ENCODE results near the gene IL17F. TPM values are rescaled to one million over a fixed set of nuclear protein-coding genes. Genes with fewer than 3 reads are reported as not detected.

Gene IL17F
- polyA plus RNA-seq, 1 of the 3 experiments (the other 2 are of a cell fraction), result not detected

DNA sequence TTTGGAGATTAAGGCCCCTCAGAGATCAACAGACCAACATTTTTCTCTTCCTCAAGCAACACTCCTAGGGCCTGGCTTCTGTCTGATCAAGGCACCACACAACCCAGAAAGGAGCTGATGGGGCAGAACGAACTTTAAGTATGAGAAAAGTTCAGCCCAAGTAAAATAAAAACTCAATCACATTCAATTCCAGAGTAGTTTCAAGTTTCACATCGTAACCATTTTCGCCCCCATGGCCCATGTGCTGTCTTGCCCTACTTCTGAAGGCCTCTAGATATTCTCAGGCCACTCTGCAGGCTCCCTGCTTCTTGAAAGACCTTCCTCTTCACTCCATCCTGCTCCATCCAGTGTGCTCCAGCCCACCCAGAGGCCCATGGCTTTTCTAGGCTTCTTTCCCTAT, 53.9 kb downstream of the IL17F start:
- no peak overlapping the region for H2AFZ ChIP-seq (ENCODE audit: low read depth)
- H3K4me3 ChIP-seq (ENCODE audit: low read depth in 2 of 2, low read length in 1 of 2), result no peak overlapping the region
- H3K4me2 ChIP-seq, result no peak overlapping the region
- H3K27me3 ChIP-seq (ENCODE audit: insufficient read depth), result no peaks in the 10 kb centered on the region
- ChIA-PET POLR2A (no interaction called here), CTCF (no interaction called here)
- H3K79me2 ChIP-seq (ENCODE audit: insufficient read depth), result no peaks in the 10 kb centered on the region
- no peak overlapping the region for H3K27ac ChIP-seq (ENCODE audit: low read depth in 2 of 2, low read length in 1 of 2)
- no peaks in the 10 kb centered on the region for H3K36me3 ChIP-seq (replicated peaks in 1 of 2; ENCODE audit: control insufficient read depth in 1 of 2, insufficient read depth in 2 of 2, low read length in 1 of 2)
- no peak for TF ChIP-seq GABPA (IDR thresholded peaks at IDR 0.05; ENCODE audit: low read depth)
- TF ChIP-seq NFIC (IDR thresholded peaks at IDR 0.05; ENCODE audit: borderline replicate concordance), result no peak
- no peaks in the 10 kb centered on the region for H4K20me1 ChIP-seq (ENCODE audit: insufficient read depth)
- no peaks in the 10 kb centered on the region for H3F3A ChIP-seq (replicated peaks; ENCODE audit: insufficient read depth)
- no peak for DNase-seq
- H3K4me1 ChIP-seq (ENCODE audit: control insufficient read depth in 1 of 2, insufficient read depth in 2 of 2, low read depth in 1 of 2, low read length in 1 of 2), result no peaks in the 10 kb centered on the region
- no peak overlapping the region for H3K9ac ChIP-seq
- H3K9me3 ChIP-seq, result no peaks in the 10 kb centered on the region
- WGBS (ENCODE audit: low lambda C conversion rate), result 2% methylated on average over 3 of the region's 3 CpGs
- H3K9me2 ChIP-seq, result no peaks in the 10 kb centered on the region

DNA sequence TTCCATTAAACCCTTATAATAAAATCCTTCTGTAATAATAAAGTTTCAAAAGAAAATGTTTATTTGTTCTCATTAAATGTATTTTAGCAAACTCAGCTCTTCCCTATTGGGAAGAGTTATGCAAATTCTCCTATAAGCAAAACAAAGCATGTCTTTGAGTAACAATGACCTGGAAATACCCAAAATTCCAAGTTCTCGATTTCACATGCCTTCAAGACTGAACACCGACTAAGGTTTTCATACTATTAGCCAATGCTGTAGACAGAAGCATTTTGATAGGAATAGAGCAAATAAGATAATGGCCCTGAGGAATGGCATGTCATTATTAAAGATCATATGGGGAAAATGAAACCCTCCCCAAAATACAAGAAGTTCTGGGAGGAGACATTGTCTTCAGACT, 54.3 kb downstream of the IL17F start:
- H3K9me3 ChIP-seq, result no peaks in the 10 kb centered on the region
- no peaks in the 10 kb centered on the region for H4K20me1 ChIP-seq (ENCODE audit: insufficient read depth)
- H3K4me1 ChIP-seq (ENCODE audit: control insufficient read depth in 1 of 2, insufficient read depth in 2 of 2, low read depth in 1 of 2, low read length in 1 of 2), result no peaks in the 10 kb centered on the region
- H2AFZ ChIP-seq (ENCODE audit: low read depth), result no peak overlapping the region
- no peaks in the 10 kb centered on the region for H3K79me2 ChIP-seq (ENCODE audit: insufficient read depth)
- no peak overlapping the region for H3K27ac ChIP-seq (ENCODE audit: low read depth in 2 of 2, low read length in 1 of 2)
- H3K9ac ChIP-seq, result no peak overlapping the region
- no peaks in the 10 kb centered on the region for H3F3A ChIP-seq (replicated peaks; ENCODE audit: insufficient read depth)
- no peaks in the 10 kb centered on the region for H3K36me3 ChIP-seq (replicated peaks in 1 of 2; ENCODE audit: control insufficient read depth in 1 of 2, insufficient read depth in 2 of 2, low read length in 1 of 2)
- CTCF ChIA-PET, result no interaction called here
- no peaks in the 10 kb centered on the region for H3K9me2 ChIP-seq
- H3K4me2 ChIP-seq, result no peak overlapping the region
- no peak for DNase-seq
- 36% methylated on average over 2 of the region's 2 CpGs for WGBS (ENCODE audit: low lambda C conversion rate)
- POLR2A ChIA-PET, result no interaction called here
- H3K27me3 ChIP-seq (ENCODE audit: insufficient read depth), result no peaks in the 10 kb centered on the region
- TF ChIP-seq POLR2AphosphoS5 (IDR thresholded peaks at IDR 0.05; ENCODE audit: low read depth, low read length) (no peak), TEAD4 (IDR thresholded peaks at IDR 0.05; ENCODE audit: borderline replicate concordance, insufficient read depth) (no peak), MXI1 (IDR thresholded peaks at IDR 0.05; ENCODE audit: low read depth, low read length) (no peak), RFX5 (IDR thresholded peaks at IDR 0.05; ENCODE audit: low read length) (no peak), SIN3A (IDR thresholded peaks at IDR 0.05; ENCODE audit: borderline replicate concordance, low read depth, low read length) (no peak), TCF12 (IDR thresholded peaks at IDR 0.05) (no peak), RAD21 (IDR thresholded peaks at IDR 0.05; ENCODE audit: low read length) (no peak), YY1 (IDR thresholded peaks at IDR 0.05; ENCODE audit: low read depth) (no peak), FOXJ3 (CRISPR knock-in tag; IDR thresholded peaks at IDR 0.05) (no peak), NRF1 (IDR thresholded peaks at IDR 0.05; ENCODE audit: low read depth, low read length) (no peak), EZH2phosphoT487 (IDR thresholded peaks at IDR 0.05; ENCODE audit: borderline replicate concordance, low read depth) (no peak)
- TF ChIP-seq, protein P1, sequence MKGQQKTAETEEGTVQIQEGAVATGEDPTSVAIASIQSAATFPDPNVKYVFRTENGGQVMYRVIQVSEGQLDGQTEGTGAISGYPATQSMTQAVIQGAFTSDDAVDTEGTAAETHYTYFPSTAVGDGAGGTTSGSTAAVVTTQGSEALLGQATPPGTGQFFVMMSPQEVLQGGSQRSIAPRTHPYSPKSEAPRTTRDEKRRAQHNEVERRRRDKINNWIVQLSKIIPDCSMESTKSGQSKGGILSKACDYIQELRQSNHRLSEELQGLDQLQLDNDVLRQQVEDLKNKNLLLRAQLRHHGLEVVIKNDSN (IDR thresholded peaks at IDR 0.05; ENCODE audit: borderline replicate concordance, low read depth), result no peak
- TF ChIP-seq, protein P2, sequence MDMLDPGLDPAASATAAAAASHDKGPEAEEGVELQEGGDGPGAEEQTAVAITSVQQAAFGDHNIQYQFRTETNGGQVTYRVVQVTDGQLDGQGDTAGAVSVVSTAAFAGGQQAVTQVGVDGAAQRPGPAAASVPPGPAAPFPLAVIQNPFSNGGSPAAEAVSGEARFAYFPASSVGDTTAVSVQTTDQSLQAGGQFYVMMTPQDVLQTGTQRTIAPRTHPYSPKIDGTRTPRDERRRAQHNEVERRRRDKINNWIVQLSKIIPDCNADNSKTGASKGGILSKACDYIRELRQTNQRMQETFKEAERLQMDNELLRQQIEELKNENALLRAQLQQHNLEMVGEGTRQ (IDR thresholded peaks at IDR 0.05; ENCODE audit: borderline replicate concordance, low read depth, low read length), result no peak
- TF ChIP-seq, protein P3, sequence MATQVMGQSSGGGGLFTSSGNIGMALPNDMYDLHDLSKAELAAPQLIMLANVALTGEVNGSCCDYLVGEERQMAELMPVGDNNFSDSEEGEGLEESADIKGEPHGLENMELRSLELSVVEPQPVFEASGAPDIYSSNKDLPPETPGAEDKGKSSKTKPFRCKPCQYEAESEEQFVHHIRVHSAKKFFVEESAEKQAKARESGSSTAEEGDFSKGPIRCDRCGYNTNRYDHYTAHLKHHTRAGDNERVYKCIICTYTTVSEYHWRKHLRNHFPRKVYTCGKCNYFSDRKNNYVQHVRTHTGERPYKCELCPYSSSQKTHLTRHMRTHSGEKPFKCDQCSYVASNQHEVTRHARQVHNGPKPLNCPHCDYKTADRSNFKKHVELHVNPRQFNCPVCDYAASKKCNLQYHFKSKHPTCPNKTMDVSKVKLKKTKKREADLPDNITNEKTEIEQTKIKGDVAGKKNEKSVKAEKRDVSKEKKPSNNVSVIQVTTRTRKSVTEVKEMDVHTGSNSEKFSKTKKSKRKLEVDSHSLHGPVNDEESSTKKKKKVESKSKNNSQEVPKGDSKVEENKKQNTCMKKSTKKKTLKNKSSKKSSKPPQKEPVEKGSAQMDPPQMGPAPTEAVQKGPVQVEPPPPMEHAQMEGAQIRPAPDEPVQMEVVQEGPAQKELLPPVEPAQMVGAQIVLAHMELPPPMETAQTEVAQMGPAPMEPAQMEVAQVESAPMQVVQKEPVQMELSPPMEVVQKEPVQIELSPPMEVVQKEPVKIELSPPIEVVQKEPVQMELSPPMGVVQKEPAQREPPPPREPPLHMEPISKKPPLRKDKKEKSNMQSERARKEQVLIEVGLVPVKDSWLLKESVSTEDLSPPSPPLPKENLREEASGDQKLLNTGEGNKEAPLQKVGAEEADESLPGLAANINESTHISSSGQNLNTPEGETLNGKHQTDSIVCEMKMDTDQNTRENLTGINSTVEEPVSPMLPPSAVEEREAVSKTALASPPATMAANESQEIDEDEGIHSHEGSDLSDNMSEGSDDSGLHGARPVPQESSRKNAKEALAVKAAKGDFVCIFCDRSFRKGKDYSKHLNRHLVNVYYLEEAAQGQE (IDR thresholded peaks at IDR 0.05; ENCODE audit: low read depth, low read length), result no peak
- TF ChIP-seq, protein P4, sequence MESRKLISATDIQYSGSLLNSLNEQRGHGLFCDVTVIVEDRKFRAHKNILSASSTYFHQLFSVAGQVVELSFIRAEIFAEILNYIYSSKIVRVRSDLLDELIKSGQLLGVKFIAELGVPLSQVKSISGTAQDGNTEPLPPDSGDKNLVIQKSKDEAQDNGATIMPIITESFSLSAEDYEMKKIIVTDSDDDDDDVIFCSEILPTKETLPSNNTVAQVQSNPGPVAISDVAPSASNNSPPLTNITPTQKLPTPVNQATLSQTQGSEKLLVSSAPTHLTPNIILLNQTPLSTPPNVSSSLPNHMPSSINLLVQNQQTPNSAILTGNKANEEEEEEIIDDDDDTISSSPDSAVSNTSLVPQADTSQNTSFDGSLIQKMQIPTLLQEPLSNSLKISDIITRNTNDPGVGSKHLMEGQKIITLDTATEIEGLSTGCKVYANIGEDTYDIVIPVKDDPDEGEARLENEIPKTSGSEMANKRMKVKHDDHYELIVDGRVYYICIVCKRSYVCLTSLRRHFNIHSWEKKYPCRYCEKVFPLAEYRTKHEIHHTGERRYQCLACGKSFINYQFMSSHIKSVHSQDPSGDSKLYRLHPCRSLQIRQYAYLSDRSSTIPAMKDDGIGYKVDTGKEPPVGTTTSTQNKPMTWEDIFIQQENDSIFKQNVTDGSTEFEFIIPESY (IDR thresholded peaks at IDR 0.05; ENCODE audit: borderline replicate concordance, low read depth), result no peak
- TF ChIP-seq, protein P5, sequence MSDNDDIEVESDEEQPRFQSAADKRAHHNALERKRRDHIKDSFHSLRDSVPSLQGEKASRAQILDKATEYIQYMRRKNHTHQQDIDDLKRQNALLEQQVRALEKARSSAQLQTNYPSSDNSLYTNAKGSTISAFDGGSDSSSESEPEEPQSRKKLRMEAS (IDR thresholded peaks at IDR 0.05; ENCODE audit: low read depth), result no peak
- no peak overlapping the region for H3K4me3 ChIP-seq (ENCODE audit: low read depth in 2 of 2, low read length in 1 of 2)

All from SK-N-SH (cell line).